Loucy (cell line): ENCODE results near the gene PRMT1.

ENCODE experiments used
- CTCF ChIP-seq: fragments of 200-600 bp; sonication (generic); conservative IDR thresholded peaks from 2 replicates; pipeline ENCODE4 v1.5.1; 2014; ENCODE audit warnings: mild to moderate bottlenecking, antibody characterized with exemption, low read length
- EZH2phosphoT487 ChIP-seq: fragments of 200-600 bp; IDR thresholded peaks from 2 replicates; pipeline ENCODE4 v1.6.1; 2018; ENCODE audit warnings: antibody characterized with exemption, mild to moderate bottlenecking, moderate library complexity, borderline replicate concordance

DNA sequence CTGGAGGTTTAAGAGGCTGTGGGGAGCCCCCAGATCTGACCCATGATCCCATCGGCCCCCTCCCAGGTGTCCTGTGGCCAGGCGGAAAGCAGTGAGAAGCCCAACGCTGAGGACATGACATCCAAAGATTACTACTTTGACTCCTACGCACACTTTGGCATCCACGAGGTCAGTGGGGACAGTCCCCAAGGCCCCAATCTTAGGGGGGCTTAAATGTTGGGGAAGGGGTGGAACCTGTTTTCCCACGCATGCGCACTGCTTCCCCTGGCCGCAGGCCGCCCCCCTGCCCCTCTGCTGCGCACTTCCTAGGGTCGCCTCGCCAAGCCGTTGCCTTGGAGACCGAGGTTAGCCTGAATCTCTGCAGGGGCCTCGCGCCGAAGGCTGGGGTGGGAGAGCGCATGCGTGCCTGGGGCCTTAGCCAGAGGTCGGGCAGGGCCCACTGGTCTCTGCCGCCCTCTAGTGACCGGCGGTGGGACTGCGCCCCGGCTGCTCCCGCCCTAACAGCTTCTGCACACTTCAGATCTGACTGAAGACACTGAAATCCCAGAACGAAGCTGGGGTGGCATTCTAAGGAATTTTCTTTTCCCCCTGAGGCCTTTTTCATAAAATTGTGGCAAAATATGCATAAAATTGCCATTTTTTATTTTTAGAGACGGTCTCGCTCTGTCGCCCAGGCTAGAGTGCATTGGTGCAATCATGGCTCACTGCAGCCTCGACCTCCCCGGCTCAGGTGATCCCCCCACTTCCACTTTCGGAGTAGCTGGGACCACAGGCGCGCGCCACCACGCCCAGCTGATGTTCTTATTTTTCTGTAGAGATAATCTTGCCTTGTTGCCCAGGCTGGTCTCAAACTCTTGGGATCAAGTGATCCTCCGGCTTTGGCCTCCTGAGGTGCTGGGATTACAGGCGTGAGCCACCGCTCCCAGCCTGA is 3.6 kb downstream of the PRMT1 start:
- peak; percentile 95 for TF ChIP-seq CTCF
- TF ChIP-seq EZH2phosphoT487, result no peak
